ENCODE measurements around the gene DNAJC3. TPM values are rescaled to one million over a fixed set of nuclear protein-coding genes. Genes with fewer than 3 reads are reported as not detected.
A peak's percentile ranks its signal among the peaks of the same experiment; 100 is the strongest.

The DNAJC3 gene
- polyA plus RNA-seq, 1 of the 3 experiments (the other 2 are of a cell fraction) = 5.8 TPM

DNA sequence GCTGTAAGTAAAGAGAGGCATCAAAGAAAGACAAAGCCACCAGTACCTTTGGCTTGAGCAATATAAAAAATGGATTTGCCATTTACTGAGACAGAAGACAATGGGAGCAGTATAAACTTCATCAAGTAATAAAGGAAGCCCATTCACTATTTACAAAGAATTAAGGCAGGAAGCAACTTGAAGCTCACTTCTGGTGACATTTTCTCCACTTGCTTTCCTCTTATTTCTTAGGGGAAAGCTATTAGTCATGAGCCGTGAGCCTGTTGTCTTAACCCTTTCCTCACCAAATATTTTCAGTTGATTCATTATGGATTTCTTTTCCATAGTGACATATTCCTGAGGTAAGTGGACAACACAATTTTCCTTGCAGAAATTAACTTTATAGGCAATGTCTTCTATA lies 156.8 kb downstream of the DNAJC3 start:
- CTCF ChIA-PET = interaction anchor here (0.6 to 4.9 kb wide), 82 partner anchors 10 to 644 kb away, joined by 3 to 57 read pairs (median 4); no protein-coding TSS in a partner anchor
- no peak overlapping the region; a peak in 1 of 4 replicates for H3K27ac ChIP-seq (ENCODE audit: low read depth in 2 of 2, low read length in 1 of 2)
- H3K4me2 ChIP-seq = no peak overlapping the region

DNA sequence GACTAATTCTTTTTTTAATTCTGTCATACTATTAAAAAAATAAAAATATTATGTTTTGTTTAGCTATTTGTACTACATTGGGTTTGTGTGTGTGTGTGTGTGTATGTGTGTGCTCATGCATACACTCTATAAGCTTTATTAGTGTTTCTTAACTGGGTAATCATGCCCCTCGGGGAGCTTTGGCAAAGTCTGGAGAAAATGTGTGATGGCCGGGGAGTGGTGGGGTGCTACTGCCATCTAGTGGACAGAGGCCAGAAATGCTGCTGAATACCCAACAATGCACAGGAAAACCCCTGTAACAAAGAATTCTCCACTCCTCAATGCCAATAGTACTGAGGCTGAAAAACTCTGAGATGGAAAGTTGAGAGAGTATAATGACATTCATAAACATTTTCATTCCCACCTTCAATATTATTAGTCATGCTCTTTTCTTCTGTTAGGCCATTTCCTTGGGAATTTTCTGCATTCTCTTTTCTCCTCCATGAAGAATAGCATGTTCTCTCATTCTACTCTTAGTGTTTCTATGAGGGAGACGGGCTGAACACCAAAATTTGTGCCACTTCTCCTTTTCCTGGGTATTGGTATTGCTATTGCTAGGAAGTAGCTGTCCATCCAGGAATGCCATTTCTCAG lies 157.3 kb downstream of the DNAJC3 start:
- no peak overlapping the region; a peak in 1 of 4 replicates for H3K4me3 ChIP-seq (ENCODE audit: low read depth in 2 of 2, low read length in 1 of 2)
- ChIA-PET CTCF (interaction anchor here (0.6 to 4.9 kb wide), 84 partner anchors 9 to 645 kb away, joined by 3 to 57 read pairs (median 4); no protein-coding TSS in a partner anchor), POLR2A (interaction anchor here (1.0 kb wide), 1 partner anchor 210 kb away, joined by 4 read pairs; no protein-coding TSS in a partner anchor)
- H3K36me3 ChIP-seq (replicated peaks in 1 of 2; ENCODE audit: control insufficient read depth in 1 of 2, insufficient read depth in 2 of 2, low read length in 1 of 2) = peaks cover 0 to 28% of the 10 kb centered on the region in 2 experiments
- peak; percentile 98 for TF ChIP-seq RAD21 (IDR thresholded peaks at IDR 0.05; ENCODE audit: low read length)
- TF ChIP-seq RXRA (IDR thresholded peaks at IDR 0.05; ENCODE audit: borderline replicate concordance, low read depth) = no peak
- TF ChIP-seq SMC3 (IDR thresholded peaks at IDR 0.05; ENCODE audit: low read depth, low read length) = peak; percentile 84
- TF ChIP-seq, protein P1, sequence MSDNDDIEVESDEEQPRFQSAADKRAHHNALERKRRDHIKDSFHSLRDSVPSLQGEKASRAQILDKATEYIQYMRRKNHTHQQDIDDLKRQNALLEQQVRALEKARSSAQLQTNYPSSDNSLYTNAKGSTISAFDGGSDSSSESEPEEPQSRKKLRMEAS (IDR thresholded peaks at IDR 0.05; ENCODE audit: low read depth) = 0 out of 2 replicates have a peak, but pooled peaks have one; percentile 17
- TF ChIP-seq CHD2 (IDR thresholded peaks at IDR 0.05; ENCODE audit: low read length, partially characterized antibody) = no peak
- TF ChIP-seq EP300 (IDR thresholded peaks at IDR 0.05; ENCODE audit: borderline replicate concordance in 1 of 2, low read depth in 1 of 2, low read length in 1 of 2) = peak in 1 of 2 experiments; percentile 42; a peak in 1 of 4 replicates
- TF ChIP-seq, protein P2, sequence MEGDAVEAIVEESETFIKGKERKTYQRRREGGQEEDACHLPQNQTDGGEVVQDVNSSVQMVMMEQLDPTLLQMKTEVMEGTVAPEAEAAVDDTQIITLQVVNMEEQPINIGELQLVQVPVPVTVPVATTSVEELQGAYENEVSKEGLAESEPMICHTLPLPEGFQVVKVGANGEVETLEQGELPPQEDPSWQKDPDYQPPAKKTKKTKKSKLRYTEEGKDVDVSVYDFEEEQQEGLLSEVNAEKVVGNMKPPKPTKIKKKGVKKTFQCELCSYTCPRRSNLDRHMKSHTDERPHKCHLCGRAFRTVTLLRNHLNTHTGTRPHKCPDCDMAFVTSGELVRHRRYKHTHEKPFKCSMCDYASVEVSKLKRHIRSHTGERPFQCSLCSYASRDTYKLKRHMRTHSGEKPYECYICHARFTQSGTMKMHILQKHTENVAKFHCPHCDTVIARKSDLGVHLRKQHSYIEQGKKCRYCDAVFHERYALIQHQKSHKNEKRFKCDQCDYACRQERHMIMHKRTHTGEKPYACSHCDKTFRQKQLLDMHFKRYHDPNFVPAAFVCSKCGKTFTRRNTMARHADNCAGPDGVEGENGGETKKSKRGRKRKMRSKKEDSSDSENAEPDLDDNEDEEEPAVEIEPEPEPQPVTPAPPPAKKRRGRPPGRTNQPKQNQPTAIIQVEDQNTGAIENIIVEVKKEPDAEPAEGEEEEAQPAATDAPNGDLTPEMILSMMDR (IDR thresholded peaks at IDR 0.05) = peak; percentile 95
- 0 out of 2 replicates have a peak, but pooled peaks have one; percentile 41 for TF ChIP-seq RCOR1 (IDR thresholded peaks at IDR 0.05; ENCODE audit: low read length)
- 28% methylated on average over 3 of the region's 3 CpGs for WGBS (ENCODE audit: low lambda C conversion rate)
- no peak overlapping the region for H3K27ac ChIP-seq (ENCODE audit: low read depth in 2 of 2, low read length in 1 of 2)
- no peaks in the 10 kb centered on the region for H4K20me1 ChIP-seq (ENCODE audit: insufficient read depth)
- no peaks in the 10 kb centered on the region for H3K9me2 ChIP-seq
- H3K4me1 ChIP-seq (ENCODE audit: control insufficient read depth in 1 of 2, insufficient read depth in 2 of 2, low read depth in 1 of 2, low read length in 1 of 2) = peaks cover 2 to 5% of the 10 kb centered on the region in 2 experiments; a peak in 2 of 4 replicates
- H3K9me3 ChIP-seq = no peaks in the 10 kb centered on the region
- no peak overlapping the region for H3K4me2 ChIP-seq
- no peaks in the 10 kb centered on the region for H3K79me2 ChIP-seq (ENCODE audit: insufficient read depth)
- H3K27me3 ChIP-seq (ENCODE audit: insufficient read depth) = no peaks in the 10 kb centered on the region
- DNase-seq = peak; percentile 69
- H2AFZ ChIP-seq (ENCODE audit: low read depth) = no peak overlapping the region
- peaks cover 9% of the 10 kb centered on the region for H3F3A ChIP-seq (replicated peaks; ENCODE audit: insufficient read depth)
- H3K9ac ChIP-seq = no peak overlapping the region

More for the DNA sequence above, 156.8 kb downstream of the DNAJC3 start:
- no peaks in the 10 kb centered on the region for H3K79me2 ChIP-seq (ENCODE audit: insufficient read depth)
- H3K36me3 ChIP-seq (replicated peaks in 1 of 2; ENCODE audit: control insufficient read depth in 1 of 2, insufficient read depth in 2 of 2, low read length in 1 of 2) = peaks cover 0 to 26% of the 10 kb centered on the region in 2 experiments
- H3K9ac ChIP-seq = no peak overlapping the region
- no peaks in the 10 kb centered on the region for H3K27me3 ChIP-seq (ENCODE audit: insufficient read depth)
- DNase-seq = no peak
- no peaks in the 10 kb centered on the region for H3K9me2 ChIP-seq
- peaks cover 2 to 5% of the 10 kb centered on the region in 2 experiments; a peak in 2 of 4 replicates for H3K4me1 ChIP-seq (ENCODE audit: control insufficient read depth in 1 of 2, insufficient read depth in 2 of 2, low read depth in 1 of 2, low read length in 1 of 2)
- H3F3A ChIP-seq (replicated peaks; ENCODE audit: insufficient read depth) = peaks cover 9% of the 10 kb centered on the region
- no peak overlapping the region for H2AFZ ChIP-seq (ENCODE audit: low read depth)
- TF ChIP-seq ELF1 (IDR thresholded peaks at IDR 0.05) (no peak), FOXM1 (IDR thresholded peaks at IDR 0.05; ENCODE audit: low read depth) (no peak), RFX5 (IDR thresholded peaks at IDR 0.05; ENCODE audit: low read length) (no peak), RCOR1 (IDR thresholded peaks at IDR 0.05; ENCODE audit: low read length) (no peak), NRF1 (IDR thresholded peaks at IDR 0.05; ENCODE audit: low read depth, low read length) (no peak), POLR2AphosphoS5 (IDR thresholded peaks at IDR 0.05; ENCODE audit: low read depth, low read length) (no peak), MXI1 (IDR thresholded peaks at IDR 0.05; ENCODE audit: low read depth, low read length) (no peak)
- TF ChIP-seq, protein P1 (IDR thresholded peaks at IDR 0.05; ENCODE audit: low read depth) = no peak
- H4K20me1 ChIP-seq (ENCODE audit: insufficient read depth) = no peaks in the 10 kb centered on the region
- 20% methylated on average over 1 of the region's 1 CpG for WGBS (ENCODE audit: low lambda C conversion rate)
- POLR2A ChIA-PET = interaction anchor here (1.0 to 1.2 kb wide), 2 partner anchors 189 to 210 kb away, joined by 3 to 4 read pairs; partner anchors contain the start of gene DZIP1
- H3K4me3 ChIP-seq (ENCODE audit: low read depth in 2 of 2, low read length in 1 of 2) = no peak overlapping the region
- H3K9me3 ChIP-seq = no peaks in the 10 kb centered on the region
